GM12892 (cell line): ENCODE measurements around the gene AP2M1.

Experiments
- POLR2A ChIP-seq: IDR thresholded peaks from 2 replicates; pipeline ENCODE4 v1.6.1; 2011; ENCODE audit warnings: low read depth, low read length, control low read depth
- POLR2AphosphoS5 ChIP-seq: IDR thresholded peaks from 2 replicates; pipeline ENCODE4 v1.6.1; 2011; ENCODE audit warnings: low read depth, low read length, control low read depth
- TAF1 ChIP-seq: IDR thresholded peaks from 2 replicates; pipeline ENCODE4 v1.6.1; 2011; ENCODE audit warnings: low read depth, mild to moderate bottlenecking, control low read depth, low read length, borderline replicate concordance

GRCh38 chr3:184222521-184222920 is 47.9 kb downstream of the AP2M1 start:
- TF ChIP-seq POLR2AphosphoS5 (no peak), POLR2A (no peak), TAF1 (no peak)
